Kidney glomerular epithelial cell (primary cell): Measurements from ENCODE around the gene SLC39A7.
A peak's percentile ranks its signal among the peaks of the same experiment; 100 is the strongest.
"Not testable (repeated sequence)": the region's sequence is repeated elsewhere in the genome, so short reads cannot be mapped to it uniquely, and the experiment has no call there.

Experiments
- DNase-seq: peaks from one replicate; lab custom pipeline; 2025; lab: John Stamatoyannopoulos, UW

The SLC39A7 gene

DNA sequence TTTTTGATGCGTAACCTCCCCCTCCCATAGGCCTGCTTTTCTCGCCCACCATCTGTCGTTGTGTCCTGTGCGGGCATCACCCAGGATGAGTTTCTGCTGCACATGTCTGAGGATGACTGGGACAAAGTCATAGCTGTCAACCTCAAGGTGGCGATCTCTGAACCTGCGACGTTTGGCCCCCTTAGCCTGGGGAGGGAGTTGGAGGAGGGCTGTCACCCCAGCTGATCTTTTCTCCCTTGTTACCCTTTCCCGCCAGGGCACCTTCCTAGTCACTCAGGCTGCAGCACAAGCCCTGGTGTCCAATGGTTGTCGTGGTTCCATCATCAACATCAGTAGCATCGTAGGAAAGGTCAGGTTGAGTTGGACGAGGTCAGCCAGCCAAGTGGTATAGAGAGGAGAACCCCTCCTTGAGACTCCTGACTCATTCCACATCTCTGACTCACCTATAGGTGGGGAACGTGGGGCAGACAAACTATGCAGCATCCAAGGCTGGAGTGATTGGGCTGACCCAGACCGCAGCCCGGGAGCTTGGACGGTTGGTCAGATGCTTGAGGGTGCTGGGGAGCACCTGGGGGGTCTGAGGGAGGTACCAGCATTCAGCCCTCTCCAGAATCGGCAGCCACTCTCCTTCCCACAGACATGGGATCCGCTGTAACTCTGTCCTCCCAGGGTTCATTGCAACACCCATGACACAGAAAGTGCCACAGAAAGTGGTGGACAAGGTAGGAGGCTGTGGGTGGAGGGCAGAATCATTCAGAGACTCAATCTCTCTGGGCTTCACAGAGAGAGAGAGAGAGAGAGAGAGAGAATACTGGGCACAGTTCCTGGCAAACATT lies 4.7 kb downstream of the SLC39A7 start:
- peak; percentile 45 for DNase-seq

GRCh38 chr6:33206027-33206863 lies 5.6 kb downstream of the SLC39A7 start:
- DNase-seq, result no peak

GRCh38 chr6:33206864-33207551 lies 6.3 kb downstream of the SLC39A7 start:
- no peak for DNase-seq

- no peak for DNase-seq
Measured at GRCh38 chr6:33207552-33208090, 7.0 kb downstream of the SLC39A7 start.

GRCh38 chr6:33208091-33208967 lies 7.7 kb downstream of the SLC39A7 start, which contains the start of gene RING1:
RING1 (plus strand) TSS chr6:33208500; CDS start chr6:33208823, 323 bp downstream.
- peak; percentile 56 for DNase-seq

- no peak for DNase-seq
Measured at GRCh38 chr6:33209856-33210255, 9.2 kb downstream of the SLC39A7 start.

- DNase-seq, result no peak
Measured at GRCh38 chr6:33211136-33211535, 10.5 kb downstream of the SLC39A7 start.

DNA sequence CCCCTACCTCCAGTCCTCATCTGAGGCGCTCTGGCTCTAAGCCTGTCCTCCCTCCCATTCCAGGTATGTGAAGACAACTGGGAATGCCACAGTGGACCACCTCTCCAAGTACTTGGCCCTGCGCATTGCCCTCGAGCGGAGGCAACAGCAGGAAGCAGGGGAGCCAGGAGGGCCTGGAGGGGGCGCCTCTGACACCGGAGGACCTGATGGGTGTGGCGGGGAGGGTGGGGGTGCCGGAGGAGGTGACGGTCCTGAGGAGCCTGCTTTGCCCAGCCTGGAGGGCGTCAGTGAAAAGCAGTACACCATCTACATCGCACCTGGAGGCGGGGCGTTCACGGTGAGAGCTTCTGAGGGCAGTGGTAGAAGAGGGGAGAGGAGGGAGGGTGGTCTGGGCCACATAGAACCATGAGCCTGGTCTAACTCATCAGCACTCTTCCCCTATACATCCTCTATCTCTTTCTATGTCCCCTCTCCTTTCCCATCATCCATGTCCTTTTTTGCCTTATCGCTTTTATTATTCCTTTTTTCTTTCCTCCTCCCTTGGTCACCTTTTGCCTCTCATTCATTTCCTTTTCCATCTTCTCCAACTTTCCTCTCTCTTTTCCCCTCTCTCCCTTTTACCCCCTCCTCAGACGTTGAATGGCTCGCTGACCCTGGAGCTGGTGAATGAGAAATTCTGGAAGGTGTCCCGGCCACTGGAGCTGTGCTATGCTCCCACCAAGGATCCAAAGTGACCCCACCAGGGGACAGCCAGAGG lies 11.2 kb downstream of the SLC39A7 start:
- DNase-seq, result no peak

GRCh38 chr6:33212857-33213165 lies 12.1 kb downstream of the SLC39A7 start:
- no peak for DNase-seq

DNA sequence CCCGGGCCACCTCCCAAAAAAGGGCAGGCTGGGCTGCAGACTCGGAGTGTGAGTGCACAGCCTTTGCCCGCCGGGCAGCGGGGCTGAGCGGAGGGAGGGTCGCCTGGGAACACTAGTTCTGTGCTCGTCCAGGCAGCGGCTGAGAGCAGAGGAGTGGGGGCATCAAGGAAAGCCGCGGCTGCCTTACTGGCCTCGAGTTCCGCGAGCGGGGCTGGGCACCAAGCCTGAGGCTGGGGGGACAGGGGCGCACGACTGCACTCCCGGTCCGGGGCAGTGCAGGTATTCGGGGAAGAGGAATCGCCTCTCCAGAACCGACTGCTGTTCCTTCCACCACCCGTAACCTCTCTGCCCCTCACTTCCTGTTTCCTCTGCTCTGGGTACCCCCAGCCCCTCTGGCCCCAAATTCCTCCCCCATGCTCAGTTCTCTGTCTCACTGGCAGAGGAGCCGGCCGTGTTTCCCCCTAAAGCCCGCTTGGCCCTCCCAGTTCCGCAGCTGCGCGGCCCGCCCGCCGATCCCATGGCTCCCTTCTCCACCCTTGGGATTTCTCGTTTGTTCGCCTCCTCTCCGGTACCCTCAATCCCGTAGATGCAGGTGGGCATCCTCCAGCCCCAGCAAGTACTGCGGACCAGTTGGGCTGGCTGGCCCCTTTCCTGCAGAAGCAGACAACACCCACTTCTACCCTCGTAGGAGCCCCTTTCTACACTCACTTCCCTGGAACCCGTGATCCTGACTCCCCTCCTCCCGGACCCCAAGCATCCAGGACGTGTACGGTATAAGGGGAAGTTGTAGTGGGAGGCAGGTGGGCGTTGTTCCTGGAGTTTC lies 12.7 kb downstream of the SLC39A7 start:
- DNase-seq, result peak; percentile 13

DNA sequence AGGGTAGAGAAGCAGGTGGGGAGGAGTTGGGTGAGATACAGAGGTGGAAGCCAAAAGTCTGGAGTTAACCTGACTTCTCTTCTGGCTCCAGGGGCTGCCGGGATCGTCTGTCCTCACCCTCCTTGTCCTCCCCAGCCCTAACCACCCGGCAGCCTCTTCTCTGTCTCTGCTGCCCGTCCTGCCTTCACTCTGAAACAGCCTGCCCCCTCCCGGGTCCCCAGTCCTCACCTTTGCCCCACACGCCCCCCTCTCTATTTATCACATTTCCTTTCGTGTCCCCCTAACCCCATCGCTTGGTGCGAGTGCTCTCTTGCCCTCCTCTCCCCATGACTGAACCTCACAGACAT lies 13.3 kb downstream of the SLC39A7 start:
- DNase-seq, result no peak

GRCh38 chr6:33215271-33216116 lies 14.8 kb downstream of the SLC39A7 start:
- DNase-seq, result no peak

DNA sequence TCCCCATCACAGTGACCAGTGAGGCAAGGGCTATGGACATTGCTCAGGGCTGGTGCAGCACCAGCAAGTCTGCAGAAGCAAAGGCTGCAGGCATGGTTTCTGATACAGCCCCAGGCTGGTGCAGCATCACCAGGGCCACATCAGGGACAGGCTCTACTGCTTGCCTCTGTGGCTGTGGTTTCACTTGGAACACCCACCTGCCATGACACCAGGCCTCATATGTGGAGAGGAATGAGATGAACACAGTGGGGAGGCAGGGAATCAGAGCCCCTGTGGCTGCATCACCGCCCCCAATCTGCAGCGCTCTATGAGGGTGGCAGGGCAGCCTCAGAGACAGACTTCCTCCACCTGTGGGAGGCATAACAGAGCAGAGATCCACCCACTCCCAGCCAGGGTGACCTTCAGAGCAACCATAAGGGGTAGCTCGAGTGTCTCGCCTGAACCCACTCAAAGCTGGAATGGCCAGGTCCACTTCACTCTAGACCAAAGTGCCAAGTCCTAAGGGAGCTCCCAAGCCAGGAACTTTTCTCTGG lies 15.5 kb downstream of the SLC39A7 start:
- DNase-seq, result no peak

GRCh38 chr6:33217246-33217645 lies 16.6 kb downstream of the SLC39A7 start:
- no peak for DNase-seq

GRCh38 chr6:33217681-33218080 lies 17.0 kb downstream of the SLC39A7 start:
- DNase-seq, result no peak

- not testable (repeated sequence) for DNase-seq
Measured at GRCh38 chr6:33226503-33227120, 25.9 kb downstream of the SLC39A7 start.

- DNase-seq, result no peak
Measured at GRCh38 chr6:33235221-33235634, 34.6 kb downstream of the SLC39A7 start.

DNA sequence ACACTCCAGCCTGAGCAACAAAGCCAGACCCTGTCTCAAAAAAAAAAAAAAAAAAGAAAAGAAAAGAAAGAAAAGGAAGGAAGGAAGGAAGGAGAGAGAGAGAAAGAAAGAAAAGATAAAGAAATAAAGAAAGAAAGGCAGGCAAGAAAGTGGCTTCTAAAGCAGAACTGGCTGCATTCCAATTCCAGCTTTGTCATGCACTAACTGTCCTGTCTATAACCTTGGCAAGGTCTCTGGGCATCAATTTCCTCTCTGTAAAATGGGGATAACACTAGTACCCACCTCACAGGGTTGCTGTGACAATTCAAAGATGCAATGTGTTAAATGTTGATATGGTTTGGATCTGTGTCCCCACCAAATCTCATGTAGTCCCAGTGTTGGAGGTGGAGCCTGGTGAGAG lies 35.7 kb downstream of the SLC39A7 start:
- DNase-seq, result no peak
